NCI-H2196 (cell line): ENCODE data around the gene SLC25A6.
"Not testable (repeated sequence)": the region's sequence is repeated elsewhere in the genome, so short reads cannot be mapped to it uniquely, and the experiment has no call there.

Experiments used
- DNase-seq: peaks from one replicate; lab custom pipeline; 2025; ENCODE audit not compliant: unreplicated experiment; lab: John Stamatoyannopoulos, UW

Gene SLC25A6

DNA sequence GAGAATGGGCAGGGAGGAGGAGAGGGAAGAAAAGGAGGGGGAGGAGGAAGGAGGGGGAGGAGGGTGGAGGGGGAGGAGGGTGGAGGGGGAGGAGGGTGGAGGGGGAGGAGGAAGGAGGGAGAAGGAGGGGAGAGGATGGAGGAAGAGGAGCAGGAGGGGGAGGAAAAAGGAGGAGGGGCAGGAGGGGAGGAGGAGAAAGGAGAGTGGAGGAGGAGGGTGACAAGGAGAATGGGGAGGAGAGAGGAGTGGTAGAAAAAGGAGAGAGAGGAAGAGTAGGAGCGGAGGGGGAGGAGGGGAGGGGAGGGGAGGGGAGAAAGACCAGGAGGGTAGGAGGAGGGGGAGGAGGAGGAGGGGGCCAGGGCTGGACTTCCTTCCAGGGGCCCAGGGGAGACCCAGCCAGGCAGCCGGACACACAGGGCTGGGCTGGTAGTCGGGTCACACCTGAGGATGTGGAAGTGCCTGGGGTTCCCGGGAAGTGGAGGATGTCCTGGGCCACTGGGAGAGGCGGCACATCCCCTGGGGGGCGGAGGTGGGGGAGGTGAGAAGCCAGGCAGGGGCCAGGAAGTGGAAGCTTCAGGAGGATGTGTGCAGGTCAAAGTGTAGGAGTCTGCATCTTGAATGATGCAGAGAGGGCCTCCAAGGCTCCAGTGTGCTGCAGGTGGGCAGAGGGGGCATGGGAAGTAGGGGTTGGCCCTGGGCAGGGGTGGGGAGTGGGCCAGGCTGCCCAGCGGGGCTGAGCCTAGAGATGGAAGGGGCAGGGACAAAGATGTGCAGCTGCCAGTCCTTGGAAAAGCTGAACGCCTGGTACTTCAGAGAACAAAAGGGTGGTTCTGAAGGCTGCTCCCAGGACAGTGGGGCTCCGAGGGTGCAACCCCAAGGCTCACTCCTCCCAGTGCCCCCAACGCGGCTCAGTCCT, 36.5 kb downstream of the SLC25A6 start:
- no peak for DNase-seq

DNA sequence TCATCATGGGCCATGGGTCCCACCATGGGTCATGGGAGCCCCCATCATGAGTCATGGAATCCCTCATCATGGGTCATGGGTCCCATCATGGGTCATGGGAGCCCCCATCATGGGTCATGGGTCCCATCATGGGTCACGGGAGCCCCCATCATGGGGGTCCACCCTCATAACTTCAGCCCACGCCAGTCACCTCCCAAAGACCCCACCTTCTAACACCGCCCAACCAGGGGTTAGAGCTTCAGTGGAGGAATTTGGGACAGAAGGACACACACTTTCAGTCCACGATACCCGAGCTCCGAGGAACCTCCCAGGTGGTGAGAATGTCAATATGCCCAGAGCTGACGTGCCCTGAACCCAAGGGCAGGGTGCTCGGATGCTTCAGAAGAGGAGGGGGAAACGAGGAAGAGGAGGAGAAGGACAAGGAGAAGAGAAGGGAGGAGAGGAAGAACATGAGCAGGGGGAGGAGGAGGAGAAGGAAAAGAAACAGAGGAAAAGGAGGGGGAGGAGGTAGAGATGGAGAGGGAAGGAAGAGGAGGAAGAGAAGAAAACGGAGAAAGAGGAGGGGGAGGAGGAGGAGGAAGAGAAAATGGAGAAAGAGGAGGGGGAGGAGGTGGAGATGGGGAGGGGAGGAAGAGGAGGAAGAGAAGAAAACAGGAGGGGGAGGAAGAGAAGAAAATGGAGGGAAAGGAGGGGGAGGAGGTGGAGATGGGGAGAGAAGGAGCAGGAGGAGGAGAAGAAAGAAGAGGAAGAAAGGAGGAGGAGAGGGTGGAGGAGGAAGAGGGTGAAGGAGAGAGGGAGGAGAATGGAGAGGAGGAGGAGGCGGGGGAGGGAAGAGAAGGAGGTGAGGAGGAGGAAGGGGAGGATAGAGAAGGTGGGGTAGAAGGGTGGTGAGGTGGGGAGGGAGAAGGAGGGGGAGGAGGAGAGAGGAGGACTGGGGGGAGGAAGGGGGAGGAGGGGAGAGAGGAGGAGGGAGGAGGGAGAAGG, 37.6 kb downstream of the SLC25A6 start:
- no peak for DNase-seq

DNA sequence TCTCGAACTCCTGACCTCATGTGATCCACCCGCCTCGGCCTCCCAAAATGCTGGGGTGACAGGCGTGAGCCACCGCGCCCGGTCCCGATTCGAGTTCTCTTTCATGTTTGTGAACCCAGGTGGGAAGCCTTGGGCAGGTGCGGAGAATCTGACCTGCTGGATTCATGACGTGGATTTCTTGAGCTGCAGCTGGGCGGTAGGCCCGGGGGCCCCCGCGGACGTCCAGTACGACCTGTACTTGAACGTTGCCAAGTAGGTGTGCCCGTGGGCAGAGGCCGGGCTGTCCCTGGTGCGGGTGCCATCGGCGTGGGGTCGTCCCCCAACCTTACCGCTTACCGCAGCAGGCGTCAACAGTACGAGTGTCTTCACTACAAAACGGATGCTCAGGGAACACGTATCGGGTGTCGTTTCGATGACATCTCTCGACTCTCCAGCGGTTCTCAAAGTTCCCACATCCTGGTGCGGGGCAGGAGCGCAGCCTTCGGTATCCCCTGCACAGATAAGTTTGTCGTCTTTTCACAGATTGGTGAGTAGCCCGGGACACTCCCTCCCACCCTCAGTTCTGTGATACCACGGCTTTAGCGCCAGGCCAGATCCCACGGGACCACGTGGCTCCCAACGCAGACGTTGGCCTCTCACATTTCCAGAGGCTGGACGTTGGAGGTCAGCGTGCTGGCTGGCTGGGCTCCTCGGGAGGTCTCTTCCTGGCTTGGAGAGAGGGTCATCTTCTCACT, 39.8 kb downstream of the SLC25A6 start:
- no peak for DNase-seq

DNA sequence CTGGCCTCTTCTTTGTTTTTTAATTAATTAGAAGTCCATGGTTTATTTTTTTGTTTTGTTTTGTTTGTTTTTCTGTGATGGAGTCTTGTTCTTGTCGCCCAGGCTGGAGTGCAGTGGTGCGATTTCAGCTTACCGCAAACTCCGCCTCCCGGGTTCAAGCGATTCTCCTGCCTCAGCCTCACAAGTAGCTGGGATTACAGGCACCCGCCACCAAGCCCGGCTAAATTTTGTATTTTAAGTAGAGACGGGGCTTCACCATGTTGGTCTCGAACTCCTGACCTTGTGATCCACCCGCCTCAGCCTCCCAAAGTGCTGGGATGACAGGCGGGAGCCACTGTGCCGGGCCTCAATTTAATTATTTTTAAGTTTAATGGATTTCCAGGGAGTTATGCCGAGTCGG, 42.3 kb downstream of the SLC25A6 start:
- not testable (repeated sequence) for DNase-seq

DNA sequence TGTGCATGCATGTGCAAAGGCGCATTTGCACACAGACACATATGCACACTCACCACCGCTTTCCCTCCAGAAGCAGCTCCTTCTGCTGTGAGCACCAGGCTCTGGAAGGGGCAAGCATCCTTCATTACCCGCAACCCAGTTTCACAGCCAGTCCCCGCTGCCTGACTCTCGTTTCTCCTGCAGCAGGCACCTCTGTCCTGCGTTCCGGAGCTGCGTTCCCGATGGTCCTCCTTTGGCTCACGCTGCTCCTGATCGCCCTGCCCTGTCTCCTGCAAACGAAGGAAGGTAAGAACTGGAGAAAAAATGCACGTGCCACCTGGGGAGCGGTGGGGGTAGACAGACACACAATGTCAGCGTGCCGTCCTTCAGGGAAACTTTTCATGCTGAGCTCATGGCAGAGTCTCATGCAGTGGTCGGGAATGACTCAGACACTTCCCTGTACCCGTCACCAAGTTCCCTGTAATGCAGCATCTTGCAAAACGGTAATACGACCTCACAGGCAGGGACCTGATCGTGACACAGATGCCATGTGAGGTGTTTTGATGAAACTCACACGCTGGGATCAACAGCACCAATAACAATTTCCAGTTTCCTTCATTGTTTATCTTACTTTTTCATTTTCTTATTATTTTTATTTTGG, 50.2 kb downstream of the SLC25A6 start:
- no peak for DNase-seq

DNA sequence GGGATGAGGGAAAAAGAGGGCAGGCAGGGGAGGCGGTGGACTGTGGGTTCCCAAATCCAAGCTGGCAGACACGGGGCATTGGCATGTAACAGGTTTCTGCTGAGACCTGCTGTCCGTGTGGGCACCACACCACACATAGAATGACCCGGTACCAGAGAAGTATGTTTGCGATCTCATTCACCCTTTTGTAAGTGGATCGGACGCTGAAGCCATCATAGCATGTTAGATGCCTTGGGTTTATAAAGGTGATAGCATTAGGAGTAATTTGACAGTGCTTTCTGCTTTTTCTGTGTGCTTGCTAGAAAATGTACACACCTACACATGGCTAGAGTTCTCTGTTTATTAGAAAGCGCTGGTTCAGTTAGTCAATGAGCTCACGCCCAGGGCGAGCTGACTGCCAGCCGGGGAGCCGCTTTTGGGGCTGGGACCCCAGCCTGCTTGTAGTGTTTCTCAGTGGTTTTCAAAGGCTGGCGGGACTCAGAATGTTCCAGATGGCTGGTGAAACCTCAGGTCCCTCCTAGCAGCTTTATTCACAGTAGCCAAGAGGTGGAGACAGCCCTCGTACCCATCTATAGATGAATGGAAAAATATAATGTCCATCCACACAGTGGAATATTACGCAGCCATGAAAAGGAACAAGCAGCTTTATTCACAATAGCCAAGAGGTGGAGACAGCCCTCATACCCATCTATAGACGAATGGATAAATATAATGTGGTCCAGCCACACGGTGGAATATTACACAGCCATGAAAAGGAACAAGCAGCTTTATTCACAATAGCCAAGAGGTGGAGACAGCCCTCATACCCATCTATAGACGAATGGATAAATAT, 54.7 kb downstream of the SLC25A6 start:
- no peak for DNase-seq

DNA sequence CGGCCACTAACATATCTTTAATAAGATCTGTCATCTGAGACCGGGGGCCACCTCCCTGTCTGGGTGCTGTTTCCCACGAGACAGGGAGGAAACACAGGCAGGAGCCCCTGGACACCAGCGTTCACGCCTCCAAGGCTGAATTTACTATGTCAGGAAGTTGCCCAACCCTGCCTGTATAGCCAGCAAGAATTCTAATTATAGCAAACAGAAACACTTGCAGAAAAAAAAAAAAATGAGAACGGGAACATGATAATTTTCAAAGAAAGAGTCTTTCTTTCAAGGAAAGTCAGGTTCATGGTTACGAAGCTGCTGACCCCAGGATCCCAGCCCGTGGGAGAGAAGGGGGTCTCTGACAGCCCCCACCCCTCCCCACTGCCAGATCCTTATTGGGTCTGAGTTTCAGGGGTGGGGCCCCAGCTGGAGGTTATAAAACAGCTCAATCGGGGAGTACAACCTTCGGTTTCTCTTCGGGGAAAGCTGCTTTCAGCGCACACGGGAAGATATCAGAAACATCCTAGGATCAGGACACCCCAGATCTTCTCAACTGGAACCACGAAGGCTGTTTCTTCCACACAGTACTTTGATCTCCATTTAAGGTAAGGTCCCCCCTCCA, 55.5 kb downstream of the SLC25A6 start, which contains the start of gene IL3RA:
Gene IL3RA, plus strand, starts transcription at position 455 of the 613 bp plus-strand sequence. CDS start 4,981 bp downstream, outside the sequence.
- no peak for DNase-seq
